ENCODE results near the gene CERS5. TPM values are rescaled to one million over a fixed set of nuclear protein-coding genes. Genes with fewer than 3 reads are reported as not detected.

Gene CERS5
- polyA plus RNA-seq, 1 of the 3 experiments (the other 2 are of a cell fraction), result 56.9 TPM

- TF ChIP-seq REST (IDR thresholded peaks at IDR 0.05; ENCODE audit: low read depth, low read length), result no peak
These were observed 2.2 kb downstream of the CERS5 start (continued) for GRCh38 chr12:50164963-50165362.

GRCh38 chr12:50162230-50162629 is 4.9 kb downstream of the CERS5 start:
- Histone ChIP-seq H3K36me3 (replicated peaks in 1 of 2; ENCODE audit: control insufficient read depth in 1 of 2, insufficient read depth in 2 of 2, low read length in 1 of 2) (no peaks in the 10 kb centered on the region), H3K9me2 (no peaks in the 10 kb centered on the region), H3K4me3 (ENCODE audit: low read depth in 2 of 2, low read length in 1 of 2) (no peak overlapping the region), H4K20me1 (ENCODE audit: insufficient read depth) (peaks cover 17% of the 10 kb centered on the region), H3K9me3 (no peaks in the 10 kb centered on the region), H3K4me1 (ENCODE audit: control insufficient read depth in 1 of 2, insufficient read depth in 2 of 2, low read depth in 1 of 2, low read length in 1 of 2) (peaks cover 0 to 4% of the 10 kb centered on the region in 2 experiments; a peak in 1 of 4 replicates), H3K9ac (no peak overlapping the region), H3K79me2 (ENCODE audit: insufficient read depth) (peaks cover 98% of the 10 kb centered on the region), H3K27me3 (ENCODE audit: insufficient read depth) (no peaks in the 10 kb centered on the region), H3K4me2 (no peak overlapping the region), H3K27ac (ENCODE audit: low read depth in 2 of 2, low read length in 1 of 2) (peak overlapping the region in 1 of 2 experiments; percentile 29; a peak in 1 of 4 replicates), H2AFZ (ENCODE audit: low read depth) (no peak overlapping the region), H3F3A (replicated peaks; ENCODE audit: insufficient read depth) (peaks cover 13% of the 10 kb centered on the region)
- TF ChIP-seq YY1 (IDR thresholded peaks at IDR 0.05; ENCODE audit: low read depth) (no peak), CHD2 (IDR thresholded peaks at IDR 0.05; ENCODE audit: low read length, partially characterized antibody) (no peak), MEF2A (IDR thresholded peaks at IDR 0.05; ENCODE audit: borderline replicate concordance, low read depth) (no peak), EP300 (IDR thresholded peaks at IDR 0.05; ENCODE audit: borderline replicate concordance in 1 of 2, low read depth in 1 of 2, low read length in 1 of 2) (no peak), FOXM1 (IDR thresholded peaks at IDR 0.05; ENCODE audit: low read depth) (no peak), RAD21 (IDR thresholded peaks at IDR 0.05; ENCODE audit: low read length) (no peak)
- ChIA-PET CTCF (interaction anchor here (1.1 to 1.3 kb wide), 2 partner anchors 25 to 92 kb away, joined by 3 to 4 read pairs; no protein-coding TSS in a partner anchor), POLR2A (no interaction called here)
- 88% methylated on average over 2 of the region's 2 CpGs for WGBS (ENCODE audit: low lambda C conversion rate)
- DNase-seq, result no peak

GRCh38 chr12:50160643-50161042 is 6.5 kb downstream of the CERS5 start:
- no peak overlapping the region for H3K9ac ChIP-seq
- no peaks in the 10 kb centered on the region for H3K9me2 ChIP-seq
- H3F3A ChIP-seq (replicated peaks; ENCODE audit: insufficient read depth), result peaks cover 15% of the 10 kb centered on the region
- no peaks in the 10 kb centered on the region for H3K9me3 ChIP-seq
- no peak overlapping the region for H3K4me3 ChIP-seq (ENCODE audit: low read depth in 2 of 2, low read length in 1 of 2)
- H3K4me2 ChIP-seq, result no peak overlapping the region
- no peak for TF ChIP-seq ELF1 (IDR thresholded peaks at IDR 0.05)
- TF ChIP-seq FOSL2 (IDR thresholded peaks at IDR 0.05; ENCODE audit: borderline replicate concordance, low read depth), result no peak
- H2AFZ ChIP-seq (ENCODE audit: low read depth), result no peak overlapping the region
- no peak for DNase-seq
- H3K36me3 ChIP-seq (replicated peaks in 1 of 2; ENCODE audit: control insufficient read depth in 1 of 2, insufficient read depth in 2 of 2, low read length in 1 of 2), result no peaks in the 10 kb centered on the region
- H3K79me2 ChIP-seq (ENCODE audit: insufficient read depth), result peaks cover 98% of the 10 kb centered on the region
- peaks cover 22% of the 10 kb centered on the region for H4K20me1 ChIP-seq (ENCODE audit: insufficient read depth)
- no peaks in the 10 kb centered on the region for H3K27me3 ChIP-seq (ENCODE audit: insufficient read depth)
- no peak overlapping the region for H3K27ac ChIP-seq (ENCODE audit: low read depth in 2 of 2, low read length in 1 of 2)
- POLR2A ChIA-PET, result interaction anchor here (0.7 kb wide), 1 partner anchor 32 kb away, joined by 3 read pairs; no protein-coding TSS in a partner anchor
- H3K4me1 ChIP-seq (ENCODE audit: control insufficient read depth in 1 of 2, insufficient read depth in 2 of 2, low read depth in 1 of 2, low read length in 1 of 2), result 0 out of 4 replicates have a peak, but pooled peaks cover 0 to 1% of the 10 kb centered on the region in 2 experiments
- CTCF ChIA-PET, result interaction anchor here (0.9 kb wide), 1 partner anchor 28 kb away, joined by 4 read pairs; no protein-coding TSS in a partner anchor
